H1 (cell line): ENCODE results near the gene PREX1. TPM values are rescaled to one million over a fixed set of nuclear protein-coding genes. Genes with fewer than 3 reads are reported as not detected.

Experiments used
- CTCF ChIA-PET: fragments of 300-600 bp; sonication (Branson Sonifier 250); formaldehyde crosslinking; loops from one replicate; lab custom pipeline; 2021; ENCODE audit not compliant: partially characterized antibody; lab: Charles Lee
- POLR2A ChIA-PET: fragments of 300-600 bp; sonication (Branson Sonifier 250); formaldehyde crosslinking; loops from one replicate; lab custom pipeline; 2021; ENCODE audit warnings: inconsistent platforms; ENCODE audit not compliant: partially characterized antibody; lab: Charles Lee
- DNase-seq, 2 experiments: peaks; one replicate each; pipeline versions ENCODE4 v3.0.0 to v3.0.0-alpha.2; 2010 to 2022; ENCODE audit warnings: low spot score in 2 of 2, low read depth in 1 of 2, mixed read lengths in 1 of 2
- FAIRE-seq: peaks from 2 replicates; lab custom pipeline; 2011; peaks lifted over from hg19 to GRCh38; lab: Jason Lieb, UNC
- H2AFZ ChIP-seq: 2 replicates; pipeline ENCODE4 v1.8.1; 2012; ENCODE audit warnings: low read length, inconsistent platforms
- H2AK5ac ChIP-seq: 2 replicates; pipeline ENCODE4 v1.6.1; 2013; ENCODE audit warnings: low read depth, low read length
- H2BK120ac ChIP-seq: replicated peaks from 2 replicates; pipeline ENCODE3; 2013; ENCODE audit warnings: low read depth, low read length, inconsistent platforms
- H2BK12ac ChIP-seq: 2 replicates; pipeline ENCODE4 v1.6.1; 2013; ENCODE audit warnings: low read depth, low read length
- H2BK15ac ChIP-seq: 2 replicates; pipeline ENCODE4 v1.6.1; 2013; ENCODE audit warnings: low read length
- H2BK20ac ChIP-seq: 2 replicates; pipeline ENCODE4 v1.6.1; 2013; ENCODE audit warnings: low read length
- H2BK5ac ChIP-seq: 2 replicates; pipeline ENCODE4 v1.6.1; 2013; ENCODE audit warnings: low read depth, low read length
- H3K14ac ChIP-seq: 2 replicates; pipeline ENCODE4 v1.6.1; 2013; ENCODE audit warnings: inconsistent platforms; ENCODE audit not compliant: insufficient read length
- H3K18ac ChIP-seq: 2 replicates; pipeline ENCODE4 v1.6.1; 2013; ENCODE audit warnings: low read length; ENCODE audit errors: extremely low read depth
- H3K23ac ChIP-seq: 2 replicates; pipeline ENCODE4 v1.6.1; 2013; ENCODE audit warnings: inconsistent platforms; ENCODE audit not compliant: insufficient read length
- H3K23me2 ChIP-seq: 2 replicates; pipeline ENCODE4 v1.6.1; 2013; ENCODE audit warnings: low read depth, low read length
- H3K27ac ChIP-seq: 2 replicates; pipeline ENCODE4 v1.6.1; 2011; ENCODE audit warnings: low read depth, low read length, inconsistent platforms
- H3K27me3 ChIP-seq, 4 experiments: replicated peaks in 1 of 4; 1 replicate in 1 of 4; 2 replicates in 3 of 4; pipeline versions ENCODE4 v1.6.1 to v1.8.1; 2011 to 2013; ENCODE audit warnings: low read length in 3 of 4, mild to moderate bottlenecking in 3 of 4, inconsistent platforms in 2 of 4, mixed read lengths in 2 of 4, moderate library complexity in 1 of 4; ENCODE audit not compliant: control insufficient read depth in 3 of 4, insufficient read depth in 3 of 4; ENCODE audit errors: extremely low read depth in 1 of 4
- H3K36me3 ChIP-seq, 4 experiments: 2 replicates each; pipeline versions ENCODE4 v1.6.1 to v1.8.1; 2011 to 2013; ENCODE audit warnings: mild to moderate bottlenecking in 4 of 4, low read length in 3 of 4, moderate library complexity in 2 of 4, control low read depth in 1 of 4, inconsistent platforms in 1 of 4; ENCODE audit not compliant: insufficient read depth in 4 of 4, control insufficient read depth in 2 of 4
- H3K4ac ChIP-seq: replicated peaks from 2 replicates; pipeline ENCODE3; 2013; ENCODE audit warnings: low read length, low read depth, mixed read lengths, inconsistent platforms; ENCODE audit not compliant: insufficient read length
- H3K4me1 ChIP-seq, 4 experiments: replicated peaks in 1 of 4; 1 replicate in 1 of 4; 2 replicates in 3 of 4; pipeline versions ENCODE4 v1.6.1 to v1.8.1; 2011 to 2013; ENCODE audit warnings: low read length in 3 of 4, inconsistent platforms in 2 of 4, mixed read lengths in 1 of 4; ENCODE audit not compliant: insufficient read depth in 4 of 4, control insufficient read depth in 3 of 4
- H3K4me2 ChIP-seq, 2 experiments: 2 replicates each; pipeline versions ENCODE4 v1.6.1 to v1.8.1; 2011 to 2013; ENCODE audit warnings: low read depth in 2 of 2, low read length in 2 of 2, control low read depth in 1 of 2, inconsistent platforms in 1 of 2, mild to moderate bottlenecking in 1 of 2; ENCODE audit not compliant: insufficient read depth in 1 of 2
- H3K4me3 ChIP-seq, 4 experiments: fragments of 200-600, 300-600 bp in 1 of 4; sonication (generic), shearing (Covaris generic), sonication (Bioruptor Twin) in 1 of 4; 2 replicates each; pipeline versions ENCODE4 v1.5.1 to v1.8.1; 2011 to 2016; ENCODE audit warnings: low read length in 4 of 4, low read depth in 3 of 4, control low read depth in 2 of 4, inconsistent platforms in 2 of 4, mild to moderate bottlenecking in 2 of 4, mixed read lengths in 1 of 4, moderate library complexity in 1 of 4; ENCODE audit not compliant: insufficient read depth in 2 of 4; ENCODE audit errors: extremely low read depth in 1 of 4
- H3K56ac ChIP-seq: replicated peaks from 2 replicates; pipeline ENCODE3; 2013; ENCODE audit warnings: low read depth, mild to moderate bottlenecking, mixed read lengths, low read length, inconsistent platforms; ENCODE audit not compliant: insufficient read length
- H3K79me1 ChIP-seq: 2 replicates; pipeline ENCODE4 v1.6.1; 2013; ENCODE audit warnings: low read depth, low read length, control low read depth
- H3K79me2 ChIP-seq, 2 experiments: 2 replicates each; pipeline versions ENCODE4 v1.6.1 to v1.8.1; 2012 to 2013; ENCODE audit warnings: low read length in 2 of 2, mild to moderate bottlenecking in 2 of 2, inconsistent platforms in 1 of 2; ENCODE audit not compliant: insufficient read depth in 2 of 2, control insufficient read depth in 1 of 2
- H3K9ac ChIP-seq, 4 experiments: replicated peaks in 1 of 4; 1 replicate in 1 of 4; 2 replicates in 3 of 4; pipeline versions ENCODE4 v1.6.1 to v1.8.1; 2011 to 2013; ENCODE audit warnings: low read depth in 3 of 4, low read length in 3 of 4, control low read depth in 2 of 4, mild to moderate bottlenecking in 2 of 4, moderate library complexity in 2 of 4, inconsistent platforms in 1 of 4; ENCODE audit errors: extremely low read depth in 1 of 4
- H3K9me3 ChIP-seq, 2 experiments: 2 replicates each; pipeline versions ENCODE4 v1.6.1 to v1.8.1; 2012 to 2013; ENCODE audit warnings: mild to moderate bottlenecking in 2 of 2, moderate library complexity in 2 of 2, control low read depth in 1 of 2, inconsistent platforms in 1 of 2, low read depth in 1 of 2, low read length in 1 of 2, mixed read lengths in 1 of 2; ENCODE audit not compliant: insufficient read depth in 2 of 2
- H4K20me1 ChIP-seq, 2 experiments: replicated peaks in 1 of 2; 2 replicates each; pipeline versions ENCODE3 to v1.8.1; 2011 to 2013; ENCODE audit warnings: inconsistent platforms in 2 of 2, low read length in 2 of 2, mild to moderate bottlenecking in 1 of 2; ENCODE audit not compliant: insufficient read depth in 2 of 2, control insufficient read depth in 1 of 2
- H4K5ac ChIP-seq: 2 replicates; pipeline ENCODE4 v1.6.1; 2013; ENCODE audit warnings: low read length, low read depth, mixed read lengths, inconsistent platforms; ENCODE audit not compliant: insufficient read length
- H4K8ac ChIP-seq: 2 replicates; pipeline ENCODE4 v1.8.0; 2013; ENCODE audit warnings: mild to moderate bottlenecking, moderate library complexity, low read length, inconsistent platforms; ENCODE audit not compliant: insufficient read depth; ENCODE audit errors: extremely low read depth
- H4K91ac ChIP-seq: replicated peaks from 2 replicates; pipeline ENCODE3; 2013; ENCODE audit warnings: low read length, mixed read lengths, inconsistent platforms; ENCODE audit not compliant: insufficient read length
- TAF1 ChIP-seq: IDR thresholded peaks from 2 replicates; pipeline ENCODE4 v1.6.1; 2011; ENCODE audit warnings: mild to moderate bottlenecking, low read depth, low read length
- WGBS, 2 experiments: shearing (Covaris generic) in 1 of 2; methylation state at CpG; one replicate each; pipeline versions ENCODE4 v1.1.6 to v1.1.7; 2013 to 2015; ENCODE audit warnings: low lambda C conversion rate in 2 of 2, mixed read lengths in 2 of 2, inconsistent platforms in 1 of 2, low coverage in 1 of 2, missing lambda C conversion rate in 1 of 2; ENCODE audit not compliant: insufficient replicate concordance in 2 of 2, insufficient coverage in 1 of 2, insufficient read length in 1 of 2; ENCODE audit errors: extremely low coverage in 1 of 2, missing lambda C conversion rate in 1 of 2; 5-methylcytosine and 5-hydroxymethylcytosine counted together
- polyA plus RNA-seq, 7 experiments: library from polyadenylated mRNA; depleted of rRNA in 3 of 7; stranded (reverse) in 5 of 7; unstranded in 2 of 7; fragments of >200 nt in 5 of 7; fragments of 200-250 nt in 2 of 7; gene quantifications; 1 replicate in 5 of 7; 2 replicates in 1 of 7; 4 replicates in 1 of 7; pipeline versions ENCODE4 v1.2.1 to v1.2.3, GENCODE V29; 2011 to 2013; ENCODE audit warnings: missing spikeins in 2 of 7, mixed read lengths in 2 of 7
- total RNA-seq: library from RNA; stranded (reverse); fragmentation: NEBNext Ultra II Directional; extraction: Animal tissue kit (Norgen Biotek cat#: 25700); gene quantifications from 2 replicates; pipeline ENCODE4 v1.2.1, GENCODE V29; 2021

PREX1 gene
- total and polyA plus RNA-seq, 2 of the 8 experiments (the other 6 are each of a cell fraction or from before 2014, with no cell fraction given) = 10.7 to 12.8 TPM

DNA sequence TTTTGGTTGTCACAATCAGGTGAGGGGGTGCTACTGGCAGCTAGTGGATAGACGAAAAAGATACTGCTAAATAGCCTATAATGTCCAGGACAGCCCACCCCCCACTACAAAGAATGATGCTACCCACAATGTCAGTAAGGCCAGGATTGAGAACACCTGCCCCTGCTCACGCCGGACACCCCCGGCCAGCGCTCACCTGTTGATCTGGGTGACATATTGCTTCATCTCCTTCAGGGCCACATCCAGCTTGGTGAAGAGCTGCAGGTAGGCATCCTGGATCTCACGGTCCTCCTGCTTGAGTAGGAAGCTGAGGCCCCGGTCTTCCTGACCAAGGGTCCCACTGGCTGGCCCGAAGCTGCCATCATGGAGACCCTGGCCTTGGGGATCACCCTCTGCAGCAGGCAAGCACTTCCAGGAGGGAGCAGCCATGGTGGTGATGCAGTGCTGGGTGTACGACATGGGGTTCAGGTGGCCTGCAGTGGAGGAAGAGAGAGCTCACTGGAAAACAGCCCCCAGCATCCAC, 178.6 kb downstream of the PREX1 start:
- Histone ChIP-seq H3K27me3 (no peaks in the 10 kb centered on the region), H2BK12ac (no peak overlapping the region), H3K79me1 (no peaks in the 10 kb centered on the region), H3K23me2 (no peaks in the 10 kb centered on the region), H3K4me1 (no peaks in the 10 kb centered on the region), H3K18ac (no peak overlapping the region), H2AK5ac (no peak overlapping the region), H2BK20ac (no peak overlapping the region), H3K4me3 (no peak overlapping the region), H3K27ac (no peak overlapping the region), H2BK5ac (no peak overlapping the region), H2AFZ (no peak overlapping the region), H4K91ac (no peak overlapping the region), H3K4me2 (no peak overlapping the region), H4K20me1 (peaks cover 3 to 4% of the 10 kb centered on the region in 2 experiments), H3K56ac (no peak overlapping the region), H4K8ac (no peak overlapping the region), H3K14ac (no peak overlapping the region), H3K23ac (no peak overlapping the region), H3K79me2 (no peaks in the 10 kb centered on the region), H3K36me3 (peaks cover 0 to 3% (median 1%) of the 10 kb centered on the region in 4 experiments; a peak in 4 of 8 replicates), H3K9ac (no peak overlapping the region), H2BK15ac (no peak overlapping the region), H2BK120ac (no peak overlapping the region), H4K5ac (no peak overlapping the region), H3K9me3 (no peaks in the 10 kb centered on the region), H3K4ac (no peak overlapping the region)
- 91% methylated on average over 9 of the region's 9 CpGs; no CpG with 5 or more reads in 1 of the 2 experiments for WGBS, 2 experiments
- DNase-seq = no peak
- ChIA-PET CTCF (interaction anchor here (4.2 kb wide), 1 partner anchor 7 kb away, joined by 33 read pairs; no protein-coding TSS in a partner anchor), POLR2A (no interaction called here)
- TF ChIP-seq TAF1 = no peak
- no peak for FAIRE-seq
